Aorta (tissue), 5 donors: ENCODE results near the gene LSP1. TPM values are rescaled to one million over a fixed set of nuclear protein-coding genes. Genes with fewer than 3 reads are reported as not detected.

Experiments used
- ATAC-seq: fragments of 200-7000 bp; cut with Tn5 transposase; one replicate; pipeline ENCODE4 v1.9.1; 2022; ENCODE audit warnings: moderate library complexity; ENCODE audit not compliant: low FRiP score
- DNase-seq, 2 donors: peaks; one replicate each; pipeline ENCODE4 v3.0.0-alpha.2; 2020
- H3K27ac ChIP-seq, 2 donors: one replicate each; pipeline ENCODE4 v1.5.1; 2013; ENCODE audit warnings: low read length in 2 of 2, mild to moderate bottlenecking in 2 of 2, moderate library complexity in 2 of 2, control low read depth in 1 of 2, inconsistent platforms in 1 of 2, low read depth in 1 of 2
- H3K27me3 ChIP-seq, 2 donors: one replicate each; pipeline ENCODE4 v1.6.1; 2013; ENCODE audit warnings: control low read depth in 1 of 2, low read length in 1 of 2, mild to moderate bottlenecking in 1 of 2, moderate library complexity in 1 of 2; ENCODE audit not compliant: insufficient read depth in 2 of 2, control insufficient read depth in 1 of 2
- H3K36me3 ChIP-seq, 2 donors: one replicate each; pipeline ENCODE4 v1.6.1; 2013; ENCODE audit warnings: control low read depth in 1 of 2, low read length in 1 of 2, mild to moderate bottlenecking in 1 of 2; ENCODE audit not compliant: insufficient read depth in 2 of 2, control insufficient read depth in 1 of 2
- H3K4me1 ChIP-seq, 2 donors: one replicate each; pipeline ENCODE4 v1.6.1; 2013; ENCODE audit warnings: low read length in 2 of 2, control low read depth in 1 of 2, mild to moderate bottlenecking in 1 of 2, moderate library complexity in 1 of 2; ENCODE audit not compliant: insufficient read depth in 2 of 2, control insufficient read depth in 1 of 2
- H3K4me3 ChIP-seq, 2 donors: one replicate each; pipeline ENCODE4 v1.5.1; 2013; ENCODE audit warnings: low read length in 2 of 2, control low read depth in 1 of 2, mild to moderate bottlenecking in 1 of 2
- H3K9me3 ChIP-seq: one replicate; pipeline ENCODE4 v1.6.1; 2013; ENCODE audit warnings: mild to moderate bottlenecking, low read length; ENCODE audit not compliant: control insufficient read depth
- WGBS, 2 donors: extraction: QIAGEN DNeasy Blood & Tissue Kit; methylation state at CpG; one replicate each; pipeline ENCODE4 v1.1.7; 2013; 5-methylcytosine and 5-hydroxymethylcytosine counted together
- intact Hi-C, 2 donors: fragments of 100-400 bp; cut with DNase I; formaldehyde crosslinking; loops; one replicate each; pipeline versions ENCODE4 v1.14.2 to v1.15.0; 2022
- polyA plus RNA-seq, 2 donors: library from polyadenylated mRNA; stranded (reverse); fragments of 200-250 nt; gene quantifications; one replicate each; pipeline ENCODE4 v1.2.3, GENCODE V29; 2013
- total RNA-seq, 2 donors: library from RNA; stranded (reverse); fragmentation: NEBNext Ultra II Directional; extraction: Animal tissue kit (Norgen Biotek cat#: 25700); gene quantifications; one replicate each; pipeline ENCODE4 v1.2.1, GENCODE V29; 2021
- donor health status: healthy with polysubstance abuse.
- donor health status: Bipolar disorder and iron deficiency.
- donor health status: DM: no; HTN: no; CAD: no.
- donor health status: DM: no; HTN: no; CAD: no.
- donor health status: DM: yes; HTN: yes; CAD: no.

LSP1 gene
- total and polyA plus RNA-seq, 4 donors = 12.0 to 128 (median 42.8) TPM

- no peak for DNase-seq
- Histone ChIP-seq H3K27ac (no peak overlapping the region), H3K27me3 (no peaks in the 10 kb centered on the region), H3K36me3 (no peaks in the 10 kb centered on the region), H3K4me1 (no peaks in the 10 kb centered on the region), H3K4me3 (no peak overlapping the region), H3K9me3 (no peaks in the 10 kb centered on the region)
- ATAC-seq = no peak
- 88 to 90% methylated on average over 19 of the region's 19 CpGs for WGBS, 2 donors
- intact Hi-C loops = no loop called here
Observed at GRCh38 chr11:1848640-1849430, 4.0 kb upstream of the LSP1 start.

- Histone ChIP-seq H3K9me3 (no peaks in the 10 kb centered on the region), H3K36me3 (no peaks in the 10 kb centered on the region), H3K4me3 (no peak overlapping the region), H3K27ac (no peak overlapping the region), H3K27me3 (no peaks in the 10 kb centered on the region), H3K4me1 (no peaks in the 10 kb centered on the region)
- ATAC-seq = no peak
- WGBS, 2 donors = 91 to 97% methylated on average over 21 of the region's 21 CpGs
- intact Hi-C loops = no loop called here
- no peak for DNase-seq
Observed at GRCh38 chr11:1851468-1852180, 1.3 kb upstream of the LSP1 start.

GRCh38 chr11:1852271-1852876, 510 bp upstream of the LSP1 start:
- DNase-seq = no peak
- no peaks in the 10 kb centered on the region for H3K9me3 ChIP-seq
- H3K27ac ChIP-seq = no peak overlapping the region
- WGBS, 2 donors = 90 to 95% methylated on average over 25 of the region's 25 CpGs
- no peaks in the 10 kb centered on the region for H3K36me3 ChIP-seq
- intact Hi-C loops = no loop called here
- no peaks in the 10 kb centered on the region for H3K27me3 ChIP-seq
- no peak overlapping the region for H3K4me3 ChIP-seq
- H3K4me1 ChIP-seq = no peaks in the 10 kb centered on the region
- no peak for ATAC-seq

GRCh38 chr11:1853376-1854131, 670 bp downstream of the LSP1 start:
- no peak overlapping the region for H3K4me3 ChIP-seq
- H3K27me3 ChIP-seq = no peaks in the 10 kb centered on the region
- ATAC-seq = no peak
- H3K9me3 ChIP-seq = no peaks in the 10 kb centered on the region
- intact Hi-C loops = no loop called here
- DNase-seq = no peak
- WGBS, 2 donors = 88 to 92% methylated on average over 19 of the region's 19 CpGs
- H3K4me1 ChIP-seq = no peaks in the 10 kb centered on the region
- H3K36me3 ChIP-seq = no peaks in the 10 kb centered on the region
- no peak overlapping the region for H3K27ac ChIP-seq

GRCh38 chr11:1854132-1854948, 1.5 kb downstream of the LSP1 start:
- ATAC-seq (no peak), DNase-seq (no peak)
- Histone ChIP-seq H3K27ac (no peak overlapping the region), H3K4me1 (no peaks in the 10 kb centered on the region), H3K9me3 (no peaks in the 10 kb centered on the region), H3K27me3 (no peaks in the 10 kb centered on the region), H3K4me3 (no peak overlapping the region), H3K36me3 (no peaks in the 10 kb centered on the region)
- 82 to 83% methylated on average over 22 to 27 of the region's 27 CpGs for WGBS, 2 donors
- intact Hi-C loops = no loop called here

GRCh38 chr11:1854949-1855885, 2.3 kb downstream of the LSP1 start:
- intact Hi-C loops = no loop called here
- no peaks in the 10 kb centered on the region for H3K4me1 ChIP-seq
- H3K4me3 ChIP-seq = no peak overlapping the region

GRCh38 chr11:1855886-1856265, 3.0 kb downstream of the LSP1 start:
- Histone ChIP-seq H3K27ac (no peak overlapping the region), H3K4me1 (no peaks in the 10 kb centered on the region), H3K36me3 (no peaks in the 10 kb centered on the region), H3K9me3 (no peaks in the 10 kb centered on the region), H3K27me3 (no peaks in the 10 kb centered on the region), H3K4me3 (no peak overlapping the region)
- WGBS, 2 donors = 95 to 96% methylated on average over 9 to 11 of the region's 11 CpGs
- ATAC-seq (no peak), DNase-seq (no peak)
- intact Hi-C loops = no loop called here

More at GRCh38 chr11:1854949-1855885, 2.3 kb downstream of the LSP1 start:
- H3K9me3 ChIP-seq = no peaks in the 10 kb centered on the region
- DNase-seq (no peak), ATAC-seq (no peak)
- H3K27ac ChIP-seq = no peak overlapping the region
- H3K36me3 ChIP-seq = no peaks in the 10 kb centered on the region
- no peaks in the 10 kb centered on the region for H3K27me3 ChIP-seq
- 81 to 88% methylated on average over 26 of the region's 26 CpGs for WGBS, 2 donors
